Vagina (tissue), 2 donors: Measurements from ENCODE around the gene ZNF799.
"Not testable (repeated sequence)": the region's sequence is repeated elsewhere in the genome, so short reads cannot be mapped to it uniquely, and the experiment has no call there.

Source experiments
- POLR2A ChIP-seq, 2 donors: fragments of 450-650 bp; IDR thresholded peaks; one replicate each; pipeline ENCODE4 v1.6.1; 2017; ENCODE audit warnings: antibody characterized with exemption in 2 of 2, mild to moderate bottlenecking in 2 of 2, moderate library complexity in 2 of 2
- POLR2AphosphoS5 ChIP-seq, 2 donors: sonication (generic); formaldehyde crosslinking; IDR thresholded peaks; one replicate each; pipeline ENCODE4 v1.9.0; 2017; ENCODE audit warnings: antibody characterized with exemption in 2 of 2, mild to moderate bottlenecking in 2 of 2, low read depth in 1 of 2; ENCODE audit not compliant: insufficient read depth in 1 of 2
- TF ChIP-seq, protein P1 (sequence below), 3 experiments: fragments of 450-650 bp in 2 of 3; fragments of 200-600 bp in 1 of 3; sonication (generic) in 1 of 3; IDR thresholded peaks; one replicate each; pipeline ENCODE4 v1.5.1; 2017 to 2019; ENCODE audit warnings: antibody characterized with exemption in 3 of 3, mild to moderate bottlenecking in 2 of 3, moderate library complexity in 2 of 3

DNA sequence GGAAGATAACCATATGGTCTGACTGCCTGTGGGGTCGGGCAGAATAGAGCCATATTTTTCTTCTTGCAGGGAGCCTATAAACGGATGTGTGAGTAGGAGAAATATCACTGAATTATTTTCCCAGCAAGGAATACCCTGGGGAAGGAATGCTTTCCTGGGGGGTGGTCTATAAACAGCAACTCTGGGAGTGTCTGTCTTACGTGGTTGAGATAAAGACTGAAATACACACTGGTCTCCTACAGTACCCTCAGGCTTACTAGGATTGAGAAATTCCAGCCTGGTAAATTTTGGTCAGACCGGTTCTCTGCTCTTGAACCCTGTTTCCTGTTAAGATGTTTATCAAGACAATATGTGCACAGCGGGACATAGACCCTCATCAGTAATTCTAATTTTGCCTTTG, 16.2 kb upstream of the ZNF799 start:
- TF ChIP-seq, protein P1, sequence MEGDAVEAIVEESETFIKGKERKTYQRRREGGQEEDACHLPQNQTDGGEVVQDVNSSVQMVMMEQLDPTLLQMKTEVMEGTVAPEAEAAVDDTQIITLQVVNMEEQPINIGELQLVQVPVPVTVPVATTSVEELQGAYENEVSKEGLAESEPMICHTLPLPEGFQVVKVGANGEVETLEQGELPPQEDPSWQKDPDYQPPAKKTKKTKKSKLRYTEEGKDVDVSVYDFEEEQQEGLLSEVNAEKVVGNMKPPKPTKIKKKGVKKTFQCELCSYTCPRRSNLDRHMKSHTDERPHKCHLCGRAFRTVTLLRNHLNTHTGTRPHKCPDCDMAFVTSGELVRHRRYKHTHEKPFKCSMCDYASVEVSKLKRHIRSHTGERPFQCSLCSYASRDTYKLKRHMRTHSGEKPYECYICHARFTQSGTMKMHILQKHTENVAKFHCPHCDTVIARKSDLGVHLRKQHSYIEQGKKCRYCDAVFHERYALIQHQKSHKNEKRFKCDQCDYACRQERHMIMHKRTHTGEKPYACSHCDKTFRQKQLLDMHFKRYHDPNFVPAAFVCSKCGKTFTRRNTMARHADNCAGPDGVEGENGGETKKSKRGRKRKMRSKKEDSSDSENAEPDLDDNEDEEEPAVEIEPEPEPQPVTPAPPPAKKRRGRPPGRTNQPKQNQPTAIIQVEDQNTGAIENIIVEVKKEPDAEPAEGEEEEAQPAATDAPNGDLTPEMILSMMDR (IDR thresholded peaks at IDR 0.05): not testable (repeated sequence)
- not testable (repeated sequence) for TF ChIP-seq POLR2A (IDR thresholded peaks at IDR 0.05); POLR2AphosphoS5 (IDR thresholded peaks at IDR 0.05; ENCODE audit: insufficient read depth in 1 of 2, low read depth in 1 of 2)
